ENCODE data around the gene TKFC.

- TF ChIP-seq GATA2 (IDR thresholded peaks at IDR 0.05; ENCODE audit: low read depth, low read length) (no peak), GATA3 (IDR thresholded peaks at IDR 0.05; ENCODE audit: low read depth, low read length) (no peak)
Observed at GRCh38 chr11:61384271-61385242, 51.5 kb downstream of the TKFC start.

Data from SH-SY5Y (cell line).